ENCODE results near the gene SORBS1. TPM values are rescaled to one million over a fixed set of nuclear protein-coding genes. Genes with fewer than 3 reads are reported as not detected.

SORBS1 gene
- total and polyA plus RNA-seq, 2 of the 13 experiments (the other 11 are each of a cell fraction or from before 2014, with no cell fraction given), result 16.8 to 39.8 TPM

- TF ChIP-seq SOX13 (IDR thresholded peaks at IDR 0.05), result no peak
- TF ChIP-seq SOX13 (CRISPR knock-in tag; conservative IDR thresholded peaks at IDR 0.05 in 1 of 2, IDR thresholded peaks at IDR 0.05 in 1 of 2), result 0 out of 4 replicates have a peak, but pooled peaks of 1 of the 2 experiments have one; percentile 9
- 0 out of 2 replicates have a peak, but pooled peaks have one; percentile 38 for TF ChIP-seq NFKB2 (CRISPR knock-in tag; IDR thresholded peaks at IDR 0.05; ENCODE audit: borderline replicate concordance)
- no peak; a peak in 1 of 4 replicates for TF ChIP-seq REST (IDR thresholded peaks at IDR 0.05; ENCODE audit: borderline replicate concordance in 1 of 2, low read depth in 1 of 2, low read length in 2 of 2)
- TF ChIP-seq ZNF281 (CRISPR knock-in tag; IDR thresholded peaks at IDR 0.05; ENCODE audit: borderline replicate concordance), result peak; percentile 66
- TF ChIP-seq MTA1 (CRISPR knock-in tag; IDR thresholded peaks at IDR 0.05; ENCODE audit: borderline replicate concordance), result no peak; the same call in 1 of the 2 replicates
- TF ChIP-seq NFYB (CRISPR knock-in tag; IDR thresholded peaks at IDR 0.05), result no peak
- TF ChIP-seq ZNF205 (CRISPR knock-in tag; IDR thresholded peaks at IDR 0.05), result no peak
- peak; percentile 82 for TF ChIP-seq YEATS4 (CRISPR knock-in tag; IDR thresholded peaks at IDR 0.05; ENCODE audit: borderline replicate concordance)
- TF ChIP-seq MEIS1 (CRISPR knock-in tag; IDR thresholded peaks at IDR 0.05; ENCODE audit: borderline replicate concordance), result no peak
- peak; percentile 46; the same call in 1 of the 2 replicates for TF ChIP-seq SAFB2 (CRISPR knock-in tag; IDR thresholded peaks at IDR 0.05; ENCODE audit: borderline replicate concordance, low read depth)
- no peak for TF ChIP-seq TCF12 (IDR thresholded peaks at IDR 0.05)
- no peak for TF ChIP-seq TCF12 (CRISPR knock-in tag; IDR thresholded peaks at IDR 0.05)
- 0 out of 2 replicates have a peak, but pooled peaks have one; percentile 3 for TF ChIP-seq FOXP4 (CRISPR knock-in tag; IDR thresholded peaks at IDR 0.05)
- TF ChIP-seq PATZ1 (CRISPR knock-in tag; IDR thresholded peaks at IDR 0.05), result peak; percentile 89
- TF ChIP-seq FIP1L1 (IDR thresholded peaks at IDR 0.05; ENCODE audit: borderline replicate concordance, insufficient read depth, low read depth, low read length), result no peak
Observed at GRCh38 chr10:95290461-95291364, 270.5 kb downstream of the SORBS1 start, which contains the start of gene PDLIM1 (continued).
